ENCODE results near the gene INPP5A. TPM values are rescaled to one million over a fixed set of nuclear protein-coding genes. Genes with fewer than 3 reads are reported as not detected.

The INPP5A gene
- total RNA-seq, 1 donor from 2014 or later = 45.2 TPM

GRCh38 chr10:132665946-132666704, 128.5 kb downstream of the INPP5A start:
- Mint-ChIP-seq H3K9me3 (ENCODE audit: unreplicated experiment) (no peaks in the 10 kb centered on the region), H3K36me3 (ENCODE audit: low read depth, unreplicated experiment) (no peaks in the 10 kb centered on the region), H3K4me1 (ENCODE audit: unreplicated experiment) (no peaks in the 10 kb centered on the region), H3K4me3 (ENCODE audit: unreplicated experiment) (no peak overlapping the region), H3K27me3 (ENCODE audit: unreplicated experiment) (peaks cover 1% of the 10 kb centered on the region), H3K27ac (ENCODE audit: unreplicated experiment) (no peak overlapping the region)
- DNase-seq (ENCODE audit: low spot score) = no peak
- TF ChIP-seq CTCF (IDR thresholded peaks at IDR 0.05; ENCODE audit: unreplicated experiment) = no peak

GRCh38 chr10:132666705-132667341, 129.2 kb downstream of the INPP5A start:
- no peak overlapping the region for H3K4me3 Mint-ChIP-seq (ENCODE audit: unreplicated experiment)
- no peak overlapping the region for H3K27ac Mint-ChIP-seq (ENCODE audit: unreplicated experiment)
- H3K36me3 Mint-ChIP-seq (ENCODE audit: low read depth, unreplicated experiment) = peaks cover 2% of the 10 kb centered on the region
- no peak for DNase-seq (ENCODE audit: low spot score)
- H3K27me3 Mint-ChIP-seq (ENCODE audit: unreplicated experiment) = peaks cover 6% of the 10 kb centered on the region
- H3K9me3 Mint-ChIP-seq (ENCODE audit: unreplicated experiment) = no peaks in the 10 kb centered on the region
- no peaks in the 10 kb centered on the region for H3K4me1 Mint-ChIP-seq (ENCODE audit: unreplicated experiment)
- no peak for TF ChIP-seq CTCF (IDR thresholded peaks at IDR 0.05; ENCODE audit: unreplicated experiment)

- H3K27ac Mint-ChIP-seq (ENCODE audit: unreplicated experiment) = no peak overlapping the region
- peaks cover 4% of the 10 kb centered on the region for H3K36me3 Mint-ChIP-seq (ENCODE audit: low read depth, unreplicated experiment)
- peaks cover 9% of the 10 kb centered on the region for H3K27me3 Mint-ChIP-seq (ENCODE audit: unreplicated experiment)
- no peaks in the 10 kb centered on the region for H3K4me1 Mint-ChIP-seq (ENCODE audit: unreplicated experiment)
- no peaks in the 10 kb centered on the region for H3K9me3 Mint-ChIP-seq (ENCODE audit: unreplicated experiment)
- no peak for TF ChIP-seq CTCF (IDR thresholded peaks at IDR 0.05; ENCODE audit: unreplicated experiment)
- DNase-seq (ENCODE audit: low spot score) = no peak
- no peak overlapping the region for H3K4me3 Mint-ChIP-seq (ENCODE audit: unreplicated experiment)
Measured at GRCh38 chr10:132667342-132668047, 129.9 kb downstream of the INPP5A start.

GRCh38 chr10:132668048-132668394, 130.4 kb downstream of the INPP5A start:
- peaks cover 9% of the 10 kb centered on the region for H3K27me3 Mint-ChIP-seq (ENCODE audit: unreplicated experiment)
- no peak overlapping the region for H3K4me3 Mint-ChIP-seq (ENCODE audit: unreplicated experiment)
- no peaks in the 10 kb centered on the region for H3K4me1 Mint-ChIP-seq (ENCODE audit: unreplicated experiment)
- TF ChIP-seq CTCF (IDR thresholded peaks at IDR 0.05; ENCODE audit: unreplicated experiment) = no peak
- H3K9me3 Mint-ChIP-seq (ENCODE audit: unreplicated experiment) = no peaks in the 10 kb centered on the region
- DNase-seq (ENCODE audit: low spot score) = no peak
- no peak overlapping the region for H3K27ac Mint-ChIP-seq (ENCODE audit: unreplicated experiment)
- H3K36me3 Mint-ChIP-seq (ENCODE audit: low read depth, unreplicated experiment) = peaks cover 4% of the 10 kb centered on the region

All from endothelial cell (in vitro differentiated cells).